ENCODE measurements around the gene TTLL5. TPM values are rescaled to one million over a fixed set of nuclear protein-coding genes. Genes with fewer than 3 reads are reported as not detected.

Gene TTLL5
- total RNA-seq, 2 experiments from 2014 or later: 19.8 to 26.4 TPM

DNA sequence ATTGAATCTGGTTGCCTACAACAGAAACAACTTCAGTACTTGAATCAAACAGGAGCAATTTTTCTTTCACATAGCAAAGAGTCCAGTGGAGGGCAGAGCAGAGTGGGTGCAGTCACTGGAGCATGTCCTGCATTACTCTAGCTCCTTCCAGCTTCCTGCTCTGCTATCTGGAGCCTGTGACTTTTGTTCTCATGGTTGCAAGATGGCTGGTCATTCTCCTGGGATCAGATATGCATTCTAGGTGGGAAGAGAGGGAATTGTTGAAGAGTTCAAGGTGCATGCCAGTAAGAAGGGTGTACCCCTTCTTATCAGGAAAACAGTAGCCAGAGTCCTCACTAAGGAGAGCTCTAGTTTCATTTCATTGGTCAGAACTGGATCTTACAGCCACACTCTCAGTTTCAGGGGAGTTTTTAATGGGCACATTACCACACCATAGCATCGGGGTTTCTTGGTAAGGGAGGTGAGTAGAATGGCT, 332.6 kb downstream of the TTLL5 start:
- Histone ChIP-seq H3K27ac (ENCODE audit: low read depth in 1 of 2, low read length in 2 of 2) (no peak overlapping the region), H3K4me3 (ENCODE audit: low read length) (no peak overlapping the region), H3K9me3 (ENCODE audit: control insufficient read depth in 1 of 2, insufficient read depth in 1 of 2, low read length in 2 of 2) (no peaks in the 10 kb centered on the region), H3K4me1 (ENCODE audit: insufficient read depth, low read length) (no peaks in the 10 kb centered on the region), H3K27me3 (ENCODE audit: control insufficient read depth in 1 of 2, insufficient read depth in 2 of 2, low read length in 2 of 2) (no peaks in the 10 kb centered on the region), H3K36me3 (ENCODE audit: insufficient read depth, low read length) (peaks cover 31% of the 10 kb centered on the region)
- ChIA-PET POLR2A (no interaction called here), CTCF (interaction anchor here (1.2 kb wide), 2 partner anchors 11 to 285 kb away, joined by 3 read pairs; no protein-coding TSS in a partner anchor)
- no peak for ATAC-seq (ENCODE audit: poor library complexity)
- Mint-ChIP-seq H3K4me3 (no peak overlapping the region), H3K9me3 (no peaks in the 10 kb centered on the region), H3K4me1 (ENCODE audit: low read depth) (no peaks in the 10 kb centered on the region), H3K27me3 (no peaks in the 10 kb centered on the region), H3K27ac (no peak overlapping the region), H3K36me3 (ENCODE audit: low read depth) (peaks cover 69% of the 10 kb centered on the region)
- intact Hi-C loops (cut with DNase I, micrococcal nuclease): no loop called here
- no peak for DNase-seq
- TF ChIP-seq, protein P1, sequence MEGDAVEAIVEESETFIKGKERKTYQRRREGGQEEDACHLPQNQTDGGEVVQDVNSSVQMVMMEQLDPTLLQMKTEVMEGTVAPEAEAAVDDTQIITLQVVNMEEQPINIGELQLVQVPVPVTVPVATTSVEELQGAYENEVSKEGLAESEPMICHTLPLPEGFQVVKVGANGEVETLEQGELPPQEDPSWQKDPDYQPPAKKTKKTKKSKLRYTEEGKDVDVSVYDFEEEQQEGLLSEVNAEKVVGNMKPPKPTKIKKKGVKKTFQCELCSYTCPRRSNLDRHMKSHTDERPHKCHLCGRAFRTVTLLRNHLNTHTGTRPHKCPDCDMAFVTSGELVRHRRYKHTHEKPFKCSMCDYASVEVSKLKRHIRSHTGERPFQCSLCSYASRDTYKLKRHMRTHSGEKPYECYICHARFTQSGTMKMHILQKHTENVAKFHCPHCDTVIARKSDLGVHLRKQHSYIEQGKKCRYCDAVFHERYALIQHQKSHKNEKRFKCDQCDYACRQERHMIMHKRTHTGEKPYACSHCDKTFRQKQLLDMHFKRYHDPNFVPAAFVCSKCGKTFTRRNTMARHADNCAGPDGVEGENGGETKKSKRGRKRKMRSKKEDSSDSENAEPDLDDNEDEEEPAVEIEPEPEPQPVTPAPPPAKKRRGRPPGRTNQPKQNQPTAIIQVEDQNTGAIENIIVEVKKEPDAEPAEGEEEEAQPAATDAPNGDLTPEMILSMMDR (IDR thresholded peaks at IDR 0.05): no peak

GRCh38 chr14:75995372-75996041, 334.5 kb downstream of the TTLL5 start:
- TF ChIP-seq, protein P1 (IDR thresholded peaks at IDR 0.05): no peak
- no peak for DNase-seq
- ATAC-seq (ENCODE audit: poor library complexity): no peak
- Mint-ChIP-seq H3K27ac (no peak overlapping the region), H3K36me3 (ENCODE audit: low read depth) (peaks cover 74% of the 10 kb centered on the region), H3K27me3 (no peaks in the 10 kb centered on the region), H3K4me1 (ENCODE audit: low read depth) (no peaks in the 10 kb centered on the region), H3K4me3 (no peak overlapping the region), H3K9me3 (no peaks in the 10 kb centered on the region)
- Histone ChIP-seq H3K27ac (ENCODE audit: low read depth in 1 of 2, low read length in 2 of 2) (no peak overlapping the region), H3K9me3 (ENCODE audit: control insufficient read depth in 1 of 2, insufficient read depth in 1 of 2, low read length in 2 of 2) (no peaks in the 10 kb centered on the region), H3K4me1 (ENCODE audit: insufficient read depth, low read length) (no peaks in the 10 kb centered on the region), H3K36me3 (ENCODE audit: insufficient read depth, low read length) (peaks cover 28% of the 10 kb centered on the region), H3K27me3 (ENCODE audit: control insufficient read depth in 1 of 2, insufficient read depth in 2 of 2, low read length in 2 of 2) (no peaks in the 10 kb centered on the region), H3K4me3 (ENCODE audit: low read length) (no peak overlapping the region)
- intact Hi-C loops (cut with DNase I, micrococcal nuclease): no loop called here
- CTCF ChIA-PET: no interaction called here
- POLR2A ChIA-PET: no interaction called here

- ChIA-PET CTCF (interaction anchor here (0.6 to 1.2 kb wide), 2 partner anchors 10 to 1771 kb away, joined by 3 read pairs; no protein-coding TSS in a partner anchor), POLR2A (no interaction called here)
- Mint-ChIP-seq H3K27ac (no peak overlapping the region), H3K36me3 (ENCODE audit: low read depth) (peaks cover 80% of the 10 kb centered on the region), H3K27me3 (no peaks in the 10 kb centered on the region), H3K4me3 (no peak overlapping the region), H3K9me3 (no peaks in the 10 kb centered on the region), H3K4me1 (ENCODE audit: low read depth) (no peaks in the 10 kb centered on the region)
- H3K27me3 ChIP-seq (ENCODE audit: control insufficient read depth in 1 of 2, insufficient read depth in 2 of 2, low read length in 2 of 2): no peaks in the 10 kb centered on the region
- intact Hi-C loops (cut with DNase I, micrococcal nuclease): no loop called here
- TF ChIP-seq, protein P1 (IDR thresholded peaks at IDR 0.05): no peak
- H3K9me3 ChIP-seq (ENCODE audit: control insufficient read depth in 1 of 2, insufficient read depth in 1 of 2, low read length in 2 of 2): no peaks in the 10 kb centered on the region
- ATAC-seq (ENCODE audit: poor library complexity): no peak
- H3K4me3 ChIP-seq (ENCODE audit: low read length): no peak overlapping the region
- H3K36me3 ChIP-seq (ENCODE audit: insufficient read depth, low read length): peaks cover 27% of the 10 kb centered on the region
- no peaks in the 10 kb centered on the region for H3K4me1 ChIP-seq (ENCODE audit: insufficient read depth, low read length)
- DNase-seq: no peak
- no peak overlapping the region for H3K27ac ChIP-seq (ENCODE audit: low read depth in 1 of 2, low read length in 2 of 2)
Measured at GRCh38 chr14:75996488-75996887, 335.4 kb downstream of the TTLL5 start.

All from CD4-positive, alpha-beta T cell (primary cell).